HCT116 (cell line): ENCODE data around the gene TRIM60. TPM values are rescaled to one million over a fixed set of nuclear protein-coding genes. Genes with fewer than 3 reads are reported as not detected.
"Not testable (repeated sequence)": the region's sequence is repeated elsewhere in the genome, so short reads cannot be mapped to it uniquely, and the experiment has no call there.

Experiments used
- ATAC-seq: fragments of 200-7000 bp; cut with Tn5 transposase; 2 replicates; pipeline ENCODE4 v1.9.1; 2020; ENCODE audit warnings: mild to moderate bottlenecking, moderate library complexity
- BruUV-seq: library from RNA; stranded (reverse); fragments of 400-500 nt; replicated peaks from 2 replicates; lab custom pipeline; 2021; lab: Mats Ljungman, UMichigan
- CTCF ChIA-PET: fragments of 300-600 bp; sonication (Branson Sonifier 250); formaldehyde crosslinking; loops from one replicate; lab custom pipeline; 2021; ENCODE audit warnings: antibody characterized with exemption; lab: Charles Lee
- POLR2A ChIA-PET: fragments of 300-600, 350-600 bp; sonication (Branson Sonifier 250); formaldehyde crosslinking; loops from one replicate; lab custom pipeline; 2021; ENCODE audit warnings: antibody characterized with exemption; lab: Charles Lee
- RAD21 ChIA-PET, 2 experiments: fragments of 300-600 bp; sonication (Branson Sonifier 250); formaldehyde crosslinking; loops; one replicate each; lab custom pipeline; 2023; ENCODE audit warnings: low total read pairs in 2 of 2; ENCODE audit not compliant: uncharacterized antibody in 2 of 2, unreplicated experiment in 2 of 2, low non-redundant PET in 1 of 2; lab: Charles Lee
- DNase-seq: peaks from one replicate; pipeline ENCODE4 v3.0.0-alpha.2; 2010; ENCODE audit warnings: low read depth, low spot score
- H2AFZ ChIP-seq: fragments of 200-600 bp; shearing (Covaris generic), sonication (generic); 2 replicates; pipeline ENCODE4 v1.6.1; 2017; ENCODE audit warnings: low read depth, mixed run types, mixed read lengths, antibody characterized with exemption, low read length; ENCODE audit not compliant: poor library complexity, severe bottlenecking
- H3K27ac ChIP-seq: 2 replicates; pipeline ENCODE4 v1.5.1; 2012; ENCODE audit warnings: low read depth, low read length
- H3K27me3 ChIP-seq: fragments of 200-600 bp; sonication (generic); 2 replicates; pipeline ENCODE4 v1.6.1; 2016; ENCODE audit warnings: mixed run types, low read length, mixed read lengths; ENCODE audit not compliant: insufficient read depth
- H3K36me3 ChIP-seq, 2 experiments: fragments of 200-500 bp in 1 of 2; fragments of 200-600 bp in 1 of 2; sonication (Bioruptor generic) in 1 of 2; sonication (generic) in 1 of 2; 2 replicates each; pipeline versions ENCODE4 v1.5.1 to v1.6.1; 2014 to 2016; ENCODE audit warnings: low read length in 2 of 2, inconsistent platforms in 1 of 2, mixed read lengths in 1 of 2, mixed run types in 1 of 2; ENCODE audit not compliant: insufficient read depth in 2 of 2, control insufficient read depth in 1 of 2
- H3K4me1 ChIP-seq, 2 experiments: fragments of 200-600 bp in 1 of 2; sonication (generic) in 1 of 2; 2 replicates each; pipeline versions ENCODE4 v1.5.1 to v1.6.1; 2012 to 2017; ENCODE audit warnings: low read length in 2 of 2, inconsistent platforms in 1 of 2, mild to moderate bottlenecking in 1 of 2, mixed read lengths in 1 of 2, mixed run types in 1 of 2, moderate library complexity in 1 of 2; ENCODE audit not compliant: insufficient read depth in 2 of 2, control insufficient read depth in 1 of 2
- H3K4me2 ChIP-seq: fragments of 200-600 bp; sonication (generic); 2 replicates; pipeline ENCODE4 v1.6.1; 2017; ENCODE audit warnings: mixed run types, low read length, mixed read lengths
- H3K4me3 ChIP-seq, 2 experiments: fragments of 200-600 bp in 1 of 2; sonication (generic) in 1 of 2; replicated peaks in 1 of 2; 2 replicates each; pipeline ENCODE4 v1.5.1; 2011 to 2016; ENCODE audit warnings: low read length in 2 of 2, control low read depth in 1 of 2, low read depth in 1 of 2, mild to moderate bottlenecking in 1 of 2, mixed read lengths in 1 of 2, mixed run types in 1 of 2
- H3K79me2 ChIP-seq: fragments of 200-600 bp; sonication (generic); 2 replicates; pipeline ENCODE4 v1.6.1; 2017; ENCODE audit warnings: mild to moderate bottlenecking, mixed run types, low read length, moderate library complexity, mixed read lengths; ENCODE audit not compliant: insufficient read depth
- H3K9ac ChIP-seq: fragments of 200-600 bp; sonication (generic); 2 replicates; pipeline ENCODE4 v1.6.1; 2016; ENCODE audit warnings: low read length, mixed read lengths
- H3K9me2 ChIP-seq: fragments of 200-600 bp; sonication (generic), shearing (Covaris generic); 2 replicates; pipeline ENCODE4 v1.6.1; 2017; ENCODE audit warnings: mixed run types, mild to moderate bottlenecking, moderate library complexity; ENCODE audit not compliant: insufficient read depth
- H3K9me3 ChIP-seq, 2 experiments: fragments of 200-500 bp in 1 of 2; fragments of 200-600 bp in 1 of 2; sonication (Bioruptor generic) in 1 of 2; sonication (generic) in 1 of 2; 2 replicates each; pipeline ENCODE4 v1.6.1; 2014 to 2017; ENCODE audit warnings: low read length in 2 of 2, mixed read lengths in 2 of 2, inconsistent platforms in 1 of 2, low read depth in 1 of 2, mild to moderate bottlenecking in 1 of 2, mixed run types in 1 of 2, moderate library complexity in 1 of 2; ENCODE audit not compliant: control insufficient read depth in 1 of 2, insufficient read depth in 1 of 2
- H4K20me1 ChIP-seq: fragments of 200-600 bp; sonication (generic), shearing (Covaris generic); 2 replicates; pipeline ENCODE4 v1.6.1; 2017; ENCODE audit warnings: mixed run types, mild to moderate bottlenecking, moderate library complexity; ENCODE audit not compliant: insufficient read depth
- CTCF ChIP-seq, 3 experiments: fragments of 200-600 bp in 1 of 3; sonication (generic) in 1 of 3; IDR thresholded peaks in 2 of 3; conservative IDR thresholded peaks in 1 of 3; 2 replicates each; pipeline ENCODE4 v1.5.1; 2012 to 2017; ENCODE audit warnings: low read depth in 2 of 3, low read length in 2 of 3, antibody characterized with exemption in 1 of 3, borderline replicate concordance in 1 of 3, control low read depth in 1 of 3, mild to moderate bottlenecking in 1 of 3, mixed read lengths in 1 of 3, mixed run types in 1 of 3, moderate library complexity in 1 of 3; ENCODE audit not compliant: insufficient read depth in 1 of 3
- EZH2 ChIP-seq: fragments of 200-600 bp; sonication (generic); IDR thresholded peaks from 2 replicates; pipeline ENCODE4 v1.6.1; 2017; ENCODE audit warnings: antibody characterized with exemption, mixed run types
- REST ChIP-seq: IDR thresholded peaks from 2 replicates; pipeline ENCODE4 v1.6.1; 2012; ENCODE audit warnings: low read depth
- intact Hi-C: fragments of 100-400 bp; cut with micrococcal nuclease; formaldehyde crosslinking; loops from 2 replicates; pipeline ENCODE4 v1.10.0; 2022
- total RNA-seq: library from RNA; stranded (reverse); gene quantifications from one replicate; pipeline ENCODE4 v1.2.1, GENCODE V29; 2021; ENCODE audit not compliant: unreplicated experiment

TRIM60 gene
- total RNA-seq, 1 experiment from 2014 or later, result not detected

- no peak for TF ChIP-seq CTCF (IDR thresholded peaks at IDR 0.05 in 2 of 3, conservative IDR thresholded peaks at IDR 0.05 in 1 of 3; ENCODE audit: borderline replicate concordance in 1 of 3, insufficient read depth in 1 of 3, low read depth in 2 of 3, low read length in 2 of 3)
- TF ChIP-seq REST, result no peak
- no peak for TF ChIP-seq EZH2
- TF ChIP-seq, all 23 proteins: peak for 0
Observed at GRCh38 chr4:164989471-164989870, 42.3 kb upstream of the TRIM60 start (continued).

GRCh38 chr4:164990786-164991185 is 41.0 kb upstream of the TRIM60 start:
- DNase-seq, RAD21 ChIA-PET, H3K9me2 ChIP-seq, BruUV-seq, H3K9me3 ChIP-seq, H3K27me3 ChIP-seq, ATAC-seq, CTCF ChIA-PET, H4K20me1 ChIP-seq, H3K27ac ChIP-seq, H3K4me2 ChIP-seq, H3K4me3 ChIP-seq, H2AFZ ChIP-seq, H3K79me2 ChIP-seq, H3K9ac ChIP-seq, H3K4me1 ChIP-seq, H3K36me3 ChIP-seq, POLR2A ChIA-PET: not testable (repeated sequence)
- intact Hi-C loops, result loop anchor here (10.0 kb wide), 1 partner anchor 1436 kb away; no protein-coding TSS in a partner anchor

GRCh38 chr4:164996123-164996522 is 35.7 kb upstream of the TRIM60 start:
- H4K20me1 ChIP-seq, RAD21 ChIA-PET, H3K4me1 ChIP-seq, H2AFZ ChIP-seq, H3K9me2 ChIP-seq, ATAC-seq, H3K9me3 ChIP-seq, H3K4me2 ChIP-seq, H3K36me3 ChIP-seq, POLR2A ChIA-PET, BruUV-seq, DNase-seq, H3K27ac ChIP-seq, H3K27me3 ChIP-seq, CTCF ChIA-PET, H3K79me2 ChIP-seq, H3K9ac ChIP-seq, H3K4me3 ChIP-seq: not testable (repeated sequence)
- intact Hi-C loops, result loop anchor here (10.0 kb wide), 1 partner anchor 1441 kb away; no protein-coding TSS in a partner anchor
